Measurements from ENCODE around the gene MIPEP.

MIPEP gene

GRCh38 chr13:23680845-23681669 lies 208.1 kb downstream of the MIPEP start:
- TF ChIP-seq, protein P1, sequence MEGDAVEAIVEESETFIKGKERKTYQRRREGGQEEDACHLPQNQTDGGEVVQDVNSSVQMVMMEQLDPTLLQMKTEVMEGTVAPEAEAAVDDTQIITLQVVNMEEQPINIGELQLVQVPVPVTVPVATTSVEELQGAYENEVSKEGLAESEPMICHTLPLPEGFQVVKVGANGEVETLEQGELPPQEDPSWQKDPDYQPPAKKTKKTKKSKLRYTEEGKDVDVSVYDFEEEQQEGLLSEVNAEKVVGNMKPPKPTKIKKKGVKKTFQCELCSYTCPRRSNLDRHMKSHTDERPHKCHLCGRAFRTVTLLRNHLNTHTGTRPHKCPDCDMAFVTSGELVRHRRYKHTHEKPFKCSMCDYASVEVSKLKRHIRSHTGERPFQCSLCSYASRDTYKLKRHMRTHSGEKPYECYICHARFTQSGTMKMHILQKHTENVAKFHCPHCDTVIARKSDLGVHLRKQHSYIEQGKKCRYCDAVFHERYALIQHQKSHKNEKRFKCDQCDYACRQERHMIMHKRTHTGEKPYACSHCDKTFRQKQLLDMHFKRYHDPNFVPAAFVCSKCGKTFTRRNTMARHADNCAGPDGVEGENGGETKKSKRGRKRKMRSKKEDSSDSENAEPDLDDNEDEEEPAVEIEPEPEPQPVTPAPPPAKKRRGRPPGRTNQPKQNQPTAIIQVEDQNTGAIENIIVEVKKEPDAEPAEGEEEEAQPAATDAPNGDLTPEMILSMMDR (conservative IDR thresholded peaks at IDR 0.05; ENCODE audit: low read depth, low read length) = no peak

More at GRCh38 chr13:23680845-23681669, 208.1 kb downstream of the MIPEP start:
- Histone ChIP-seq H3K4me1 (ENCODE audit: low read depth, poor library complexity, severe bottlenecking) (peaks cover 14% of the 10 kb centered on the region), H3K4me2 (no peak overlapping the region), H3K4me3 (IDR thresholded peaks at IDR 0.05; ENCODE audit: insufficient read depth, low read depth, low read length) (no peak overlapping the region), H2AFZ (ENCODE audit: low read depth) (no peak overlapping the region), H3K36me3 (ENCODE audit: insufficient read depth) (no peaks in the 10 kb centered on the region), H4K20me1 (ENCODE audit: insufficient read depth) (no peaks in the 10 kb centered on the region), H3K27ac (no peak overlapping the region), H3K9ac (no peak overlapping the region), H3K79me2 (ENCODE audit: insufficient read depth, low read depth) (no peaks in the 10 kb centered on the region), H3K27me3 (ENCODE audit: insufficient read depth, low read depth) (no peaks in the 10 kb centered on the region)
